ENCODE results near the gene IQCK. TPM values are rescaled to one million over a fixed set of nuclear protein-coding genes. Genes with fewer than 3 reads are reported as not detected.
"Not testable (repeated sequence)": the region's sequence is repeated elsewhere in the genome, so short reads cannot be mapped to it uniquely, and the experiment has no call there.

IQCK gene
- total RNA-seq, 1 experiment from 2014 or later: 3.1 TPM

DNA sequence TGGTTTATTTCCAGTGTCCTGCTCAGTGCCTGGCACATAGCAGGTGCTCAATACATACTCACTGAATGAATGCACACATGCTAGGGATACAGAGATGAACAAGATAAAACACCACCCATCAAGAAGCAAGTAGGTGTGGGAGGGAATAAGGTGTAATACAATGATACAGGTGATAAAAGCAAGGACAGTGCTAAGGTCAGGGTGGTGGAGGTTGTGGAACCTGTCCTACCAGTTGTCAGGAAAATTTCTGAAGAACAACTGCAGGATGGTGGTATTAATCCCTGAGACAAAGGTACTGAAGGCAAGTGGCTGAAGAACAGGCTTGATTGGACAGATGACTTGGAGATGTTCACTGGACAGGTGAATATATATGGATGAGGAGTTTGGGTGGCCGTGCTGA is 1.9 kb upstream of the IQCK start:
- no peak for DNase-seq (ENCODE audit: low read depth)

DNA sequence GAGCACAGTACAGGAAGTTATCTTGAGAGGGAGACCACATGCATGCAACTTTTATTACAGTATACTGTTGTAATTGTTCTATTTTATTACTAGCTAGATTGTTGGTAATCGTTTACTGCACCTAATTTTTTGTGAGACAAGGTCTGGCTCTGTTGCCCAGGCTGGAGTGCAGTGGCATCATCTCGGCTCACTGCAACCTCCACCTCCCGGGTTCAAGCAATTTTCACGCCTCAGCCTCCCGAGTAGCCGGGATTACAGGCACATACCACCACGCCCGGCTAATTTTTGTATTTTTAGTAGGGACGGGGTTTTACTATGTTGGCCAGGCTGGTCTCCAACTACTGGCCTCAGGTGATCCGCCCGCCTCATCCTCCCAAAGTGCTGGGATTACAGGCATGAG is 1.3 kb upstream of the IQCK start:
- not testable (repeated sequence) for DNase-seq (ENCODE audit: low read depth)

DNA sequence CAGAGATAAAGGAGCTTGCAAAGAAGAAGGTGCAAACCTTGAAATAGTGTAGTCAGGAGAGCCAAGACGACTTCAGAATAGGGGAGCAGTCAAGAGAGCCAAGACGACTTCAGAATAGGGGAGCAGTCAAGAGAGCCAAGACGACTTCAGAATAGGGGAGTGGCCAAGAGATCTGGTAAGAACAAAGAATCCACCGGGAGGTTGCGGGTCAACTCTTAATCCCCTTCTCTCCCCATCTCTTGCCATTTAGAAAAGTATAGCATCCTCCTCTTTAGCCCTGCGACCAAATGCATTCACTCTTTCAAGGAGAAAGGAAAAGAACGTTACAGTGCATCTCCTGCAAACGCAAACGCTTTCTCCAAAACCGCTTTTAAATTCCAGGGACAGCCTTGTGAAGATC is 757 bp upstream of the IQCK start:
- no peak for DNase-seq (ENCODE audit: low read depth)

DNA sequence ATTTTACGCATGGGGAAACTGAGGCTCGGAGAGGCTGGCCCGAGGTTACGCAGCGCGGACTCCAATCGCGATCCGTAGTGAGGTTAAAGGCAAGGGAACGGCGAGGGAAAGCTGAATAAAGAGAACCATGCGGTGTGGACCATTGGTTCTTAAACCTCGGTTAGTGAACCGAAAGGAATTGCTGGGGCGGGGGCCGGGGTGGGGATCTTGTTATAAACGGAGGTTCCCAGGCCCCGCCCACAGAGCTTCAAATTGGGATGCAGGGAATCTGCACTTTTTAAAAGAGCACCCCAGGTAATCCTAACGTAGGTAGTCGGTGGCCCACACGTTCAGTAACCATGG is 524 bp downstream of the IQCK start:
- DNase-seq (ENCODE audit: low read depth): no peak

DNA sequence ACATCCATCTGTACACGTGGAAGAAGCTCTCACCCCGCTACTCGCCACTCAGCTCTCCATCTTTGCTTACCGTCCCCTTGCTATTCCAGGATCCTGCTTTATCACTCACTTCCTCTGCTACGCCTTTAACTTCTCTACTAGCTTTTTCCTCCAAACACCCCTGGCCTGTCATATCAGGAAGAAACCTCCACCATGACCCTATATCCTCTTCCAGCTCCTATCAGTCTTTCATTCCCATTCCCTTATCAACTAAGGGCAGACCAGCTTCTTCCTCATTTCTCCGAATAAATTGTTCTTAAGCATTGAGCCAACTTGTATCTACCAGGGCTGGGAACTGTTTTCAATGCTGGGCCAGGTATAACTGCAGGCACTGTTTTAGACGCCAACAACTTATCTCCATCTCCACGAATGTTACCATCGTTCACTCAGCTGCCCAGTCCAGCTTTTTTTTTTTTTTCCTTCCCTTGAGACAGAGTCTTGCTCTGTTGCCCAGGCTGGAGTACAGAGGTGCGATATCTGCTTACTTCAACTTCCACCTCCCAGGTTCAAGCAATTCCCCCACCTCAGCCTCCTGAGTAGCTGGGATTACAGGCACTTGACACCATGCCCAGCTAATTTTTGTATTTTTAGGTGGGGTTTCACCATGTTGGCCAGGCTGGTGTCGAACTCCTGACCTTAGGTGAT is 4.3 kb downstream of the IQCK start:
- no peak for DNase-seq (ENCODE audit: low read depth)

DNA sequence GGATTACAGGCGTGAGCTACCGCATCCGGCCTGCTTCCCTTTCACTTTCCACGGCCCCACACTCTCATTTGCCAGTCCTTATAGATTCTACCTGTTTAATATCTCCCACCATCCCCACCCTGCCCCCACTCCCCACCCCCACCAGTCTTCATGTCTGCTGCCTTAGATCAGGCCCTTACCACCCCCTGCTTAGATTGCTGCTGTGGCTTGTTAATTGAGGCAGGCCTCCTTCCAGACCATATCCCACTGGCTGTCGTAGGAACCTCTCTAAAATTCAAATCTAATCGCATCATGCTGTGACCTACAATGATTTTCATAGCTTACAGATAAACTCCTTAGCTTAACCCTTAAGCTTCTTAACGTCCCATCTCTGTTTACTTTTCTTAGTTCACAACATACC is 4.9 kb downstream of the IQCK start:
- no peak for DNase-seq (ENCODE audit: low read depth)

DNA sequence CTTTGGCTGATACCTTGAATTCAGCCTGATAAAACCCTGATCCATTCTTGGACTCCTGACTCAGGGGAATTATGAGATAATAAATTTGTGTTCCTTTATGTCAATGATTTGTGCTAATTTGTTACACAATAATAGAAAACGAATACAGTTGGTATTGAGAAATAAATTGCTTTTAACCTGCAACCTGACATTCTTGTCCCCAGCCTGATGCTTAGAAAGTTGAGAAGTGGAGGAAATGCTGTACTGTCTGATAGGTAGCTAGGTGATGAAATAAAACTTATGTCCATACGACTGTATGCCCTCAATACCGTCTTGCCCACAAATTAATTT is 10.5 kb downstream of the IQCK start:
- no peak for DNase-seq (ENCODE audit: low read depth)

DNA sequence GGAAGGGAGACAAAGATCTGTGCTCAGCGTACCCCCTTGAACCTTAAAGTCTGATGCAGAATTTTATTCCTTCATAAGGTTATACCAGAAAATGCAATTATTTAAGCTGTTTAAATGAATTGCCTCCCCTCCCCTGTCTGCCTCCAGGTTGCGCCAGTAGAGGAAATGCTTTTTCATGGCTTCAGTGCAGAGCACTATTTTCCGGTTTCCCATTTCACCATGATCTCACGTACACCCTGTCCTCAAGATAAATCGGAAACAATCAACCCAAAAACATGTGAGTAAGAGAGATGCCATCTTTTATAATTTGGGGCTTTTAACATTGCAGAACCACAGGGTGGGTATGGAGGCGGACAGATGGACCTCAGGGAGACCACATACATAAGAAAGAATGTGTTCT is 15.5 kb downstream of the IQCK start:
- DNase-seq (ENCODE audit: low read depth): no peak

DNA sequence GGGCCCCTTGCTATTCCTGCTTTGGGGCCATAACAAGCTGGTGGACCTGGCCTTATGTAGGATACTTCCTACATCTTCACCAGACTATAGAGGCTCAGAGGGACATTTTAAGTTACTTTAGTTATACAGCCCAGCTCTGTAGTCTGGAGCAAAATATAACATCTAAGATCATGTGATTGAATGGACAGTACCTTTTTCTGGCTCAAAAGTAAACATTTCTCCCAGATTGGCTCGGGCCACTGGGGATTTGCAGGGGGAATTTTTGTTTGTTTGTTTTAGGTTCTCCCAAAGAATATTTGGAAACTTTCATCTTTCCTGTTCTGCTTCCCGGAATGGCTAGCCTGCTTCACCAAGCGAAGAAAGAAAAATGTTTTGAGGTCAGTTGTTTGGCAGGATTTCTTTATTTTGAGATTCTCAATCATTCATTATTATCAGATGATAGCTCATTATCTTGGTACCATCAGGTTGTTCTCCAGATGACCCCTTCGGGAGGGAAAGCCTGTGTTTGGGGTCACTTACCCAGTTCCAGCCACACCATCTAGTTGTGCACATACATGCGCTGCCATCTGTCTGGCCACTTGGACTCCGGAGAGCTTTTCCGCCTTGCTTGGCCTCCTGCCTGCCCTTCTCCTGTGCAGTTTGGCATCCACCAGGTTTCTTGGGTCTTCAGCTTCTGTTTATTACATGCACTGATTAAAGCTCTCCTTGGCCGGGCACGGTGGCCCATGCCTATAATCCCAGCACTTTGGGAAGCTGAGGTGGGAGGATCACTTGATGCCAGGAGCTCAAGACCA is 17.2 kb downstream of the IQCK start:
- DNase-seq (ENCODE audit: low read depth): no peak

DNA sequence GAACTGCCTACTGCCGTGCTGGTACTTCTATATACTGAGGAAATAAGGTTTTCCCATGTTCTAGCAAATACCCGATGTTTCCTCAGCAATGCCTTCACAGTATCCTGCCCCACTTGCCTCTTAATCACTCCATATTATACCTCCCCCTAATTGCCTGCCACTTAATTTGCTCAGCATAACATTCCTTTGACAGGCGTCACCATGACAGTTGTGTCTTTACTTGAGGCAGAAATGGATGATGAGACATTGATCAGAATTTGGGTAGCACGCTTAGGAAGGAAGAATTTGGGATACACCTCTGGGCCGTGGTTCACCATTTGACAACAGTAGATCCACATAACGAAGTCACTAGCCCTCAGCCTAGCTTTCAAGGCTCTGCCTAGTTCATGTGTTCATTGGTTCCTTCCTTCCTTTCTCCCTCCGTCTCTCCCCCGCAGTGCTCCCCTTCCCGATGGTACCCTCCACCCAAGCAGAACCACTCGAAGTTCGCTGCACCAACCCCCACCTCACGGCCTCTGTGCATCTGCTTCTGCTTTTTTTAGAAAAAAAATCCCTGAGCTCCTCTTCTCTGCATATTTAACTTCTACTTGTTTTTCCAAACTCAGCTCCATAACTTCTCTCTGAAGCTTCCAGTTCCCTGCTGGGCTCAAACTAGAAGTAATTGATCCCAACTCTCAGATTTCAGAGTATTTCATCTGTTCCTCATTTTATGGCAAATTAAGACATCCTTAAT is 19.4 kb downstream of the IQCK start:
- DNase-seq (ENCODE audit: low read depth): no peak

DNA sequence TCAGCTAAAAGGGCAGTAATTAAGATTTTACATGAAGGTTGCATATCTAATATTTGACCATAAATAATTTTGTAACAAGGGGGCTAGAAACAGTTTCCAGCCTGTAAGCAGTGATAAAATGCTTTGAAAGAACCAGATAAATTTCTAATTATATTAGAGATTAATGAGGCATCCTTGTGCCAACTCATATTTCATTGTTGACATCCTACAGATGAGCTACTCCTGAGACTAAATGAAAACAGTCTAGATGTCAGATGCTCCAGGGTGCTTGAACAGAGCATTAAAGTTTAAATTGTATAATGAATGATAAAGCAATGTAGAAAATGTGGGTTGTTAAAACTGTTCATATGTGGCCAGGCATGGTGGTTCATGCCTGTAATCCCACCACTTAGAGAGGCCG is 23.3 kb downstream of the IQCK start:
- no peak for DNase-seq (ENCODE audit: low read depth)

DNA sequence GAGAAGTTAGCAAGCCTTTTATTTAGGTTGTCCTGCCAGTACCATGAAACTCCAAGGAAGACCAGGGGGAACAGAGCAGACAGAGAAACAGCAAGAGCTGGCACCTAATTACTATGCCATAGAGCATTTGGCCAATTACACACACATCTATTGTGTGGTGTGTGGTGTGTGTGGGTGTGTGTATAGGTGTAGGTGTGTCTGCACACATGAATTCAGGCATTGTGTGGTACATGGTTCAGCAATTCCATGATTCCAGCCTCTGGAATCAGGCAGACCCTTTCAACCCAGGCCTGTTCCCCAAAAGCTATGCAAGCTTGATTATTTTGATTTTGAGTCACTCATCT is 25.7 kb downstream of the IQCK start:
- DNase-seq (ENCODE audit: low read depth): no peak

DNA sequence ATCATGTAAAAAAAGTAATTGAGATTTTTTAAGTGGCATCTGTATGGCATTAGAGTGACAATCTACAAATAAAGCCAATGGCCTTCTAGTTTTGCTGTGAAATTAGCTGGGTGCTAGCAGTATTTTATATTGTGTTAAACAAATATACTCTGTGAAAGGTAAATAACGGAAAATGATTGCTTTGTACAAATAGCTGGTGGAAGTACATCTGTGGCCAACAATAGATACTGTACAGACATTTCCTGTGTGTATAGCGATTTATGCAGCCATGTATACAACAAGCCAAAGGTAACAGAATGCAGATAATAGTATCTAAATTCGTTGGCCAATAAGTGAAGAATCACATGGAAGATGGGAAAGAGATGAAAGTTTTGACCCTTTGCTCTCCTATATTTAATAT is 26.6 kb downstream of the IQCK start:
- no peak for DNase-seq (ENCODE audit: low read depth)

DNA sequence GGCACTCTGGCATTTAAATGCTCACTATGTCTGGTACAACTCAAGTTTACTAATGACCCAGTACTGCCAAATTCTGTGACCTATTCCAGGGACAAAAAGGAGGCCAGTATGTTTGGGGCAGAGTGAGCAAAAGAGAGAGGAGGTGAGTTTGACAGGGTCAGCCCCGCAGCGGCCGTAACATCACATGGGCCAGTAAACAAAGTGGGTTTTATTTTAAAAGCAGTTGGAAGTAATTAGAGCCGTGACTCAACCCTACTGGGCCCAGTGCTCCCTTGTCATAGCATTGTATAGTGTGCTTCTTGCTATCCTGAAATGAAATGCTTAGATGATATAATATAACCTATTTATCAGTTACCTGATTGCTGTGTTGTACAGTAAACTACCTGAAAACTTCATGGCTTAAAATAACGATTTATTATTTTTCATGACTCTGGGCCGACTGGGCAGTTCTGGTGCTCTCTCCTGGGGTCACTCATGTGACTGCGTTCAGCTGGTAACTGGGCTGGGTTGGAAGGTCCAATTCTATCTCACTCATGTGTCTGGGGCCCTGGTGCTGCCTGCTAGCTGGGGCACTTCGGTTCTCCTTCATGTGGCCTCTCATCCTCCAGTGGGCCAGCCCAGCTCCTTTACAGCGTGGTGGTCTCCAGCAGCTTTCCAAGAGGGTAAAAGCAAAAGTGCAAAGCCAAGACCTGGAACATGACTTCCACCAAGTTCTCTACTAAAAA is 27.4 kb downstream of the IQCK start:
- peak; percentile 29 for DNase-seq (ENCODE audit: low read depth)

DNA sequence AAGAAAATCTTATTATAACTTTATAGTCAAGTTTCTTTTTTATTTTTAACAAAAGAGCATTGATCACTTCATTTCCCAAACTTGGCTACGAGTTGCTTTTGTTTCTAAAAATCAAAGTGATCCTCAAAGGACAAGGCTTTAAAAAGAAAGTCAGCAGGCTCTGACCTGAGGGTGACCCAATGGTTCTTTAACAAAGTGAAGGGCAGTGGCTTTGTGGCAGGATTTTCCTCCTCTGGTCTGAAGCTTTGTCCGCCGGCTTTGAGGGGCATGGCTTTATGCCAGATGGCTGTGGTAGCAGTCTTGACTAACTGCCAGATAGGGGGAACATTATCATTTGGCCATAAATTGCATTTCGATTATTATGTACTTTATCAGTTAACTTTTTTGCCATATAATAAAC is 28.5 kb downstream of the IQCK start:
- no peak for DNase-seq (ENCODE audit: low read depth)

DNA sequence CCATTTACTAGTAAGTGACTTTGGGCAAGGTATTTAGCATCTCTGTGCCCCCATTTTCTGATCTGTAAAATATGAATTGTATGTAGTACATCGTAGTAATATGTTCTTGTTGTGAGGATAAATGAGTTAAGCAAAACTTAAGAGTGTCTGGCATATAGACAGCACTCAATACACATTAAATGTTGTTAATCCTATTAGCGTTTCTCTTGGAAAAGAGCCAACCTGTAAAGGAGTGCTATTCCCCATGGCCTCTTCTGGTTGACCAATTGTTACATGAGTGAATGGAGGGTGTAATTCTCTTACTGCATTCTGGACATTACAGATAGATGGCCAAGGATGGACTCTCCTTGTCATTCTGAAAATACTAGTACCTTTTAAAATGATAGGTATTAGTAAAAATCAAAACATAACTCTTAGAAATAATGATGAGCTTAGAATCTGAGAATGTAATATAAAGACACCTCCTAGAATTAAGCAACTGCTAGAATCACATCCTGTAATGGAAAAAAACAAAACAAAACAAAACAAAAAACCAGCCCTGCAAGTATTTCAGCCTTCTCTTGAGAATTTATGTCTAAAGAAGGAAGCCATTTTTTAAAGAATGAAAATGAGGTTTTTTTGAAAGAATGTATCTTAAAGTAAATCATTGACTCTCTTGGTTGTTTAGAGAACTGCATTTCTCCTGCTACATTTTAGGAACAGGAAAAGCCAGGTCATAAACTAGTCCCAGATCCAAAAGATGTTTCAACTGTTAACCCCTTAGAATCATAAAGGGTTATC is 30.5 kb downstream of the IQCK start:
- no peak for DNase-seq (ENCODE audit: low read depth)

DNA sequence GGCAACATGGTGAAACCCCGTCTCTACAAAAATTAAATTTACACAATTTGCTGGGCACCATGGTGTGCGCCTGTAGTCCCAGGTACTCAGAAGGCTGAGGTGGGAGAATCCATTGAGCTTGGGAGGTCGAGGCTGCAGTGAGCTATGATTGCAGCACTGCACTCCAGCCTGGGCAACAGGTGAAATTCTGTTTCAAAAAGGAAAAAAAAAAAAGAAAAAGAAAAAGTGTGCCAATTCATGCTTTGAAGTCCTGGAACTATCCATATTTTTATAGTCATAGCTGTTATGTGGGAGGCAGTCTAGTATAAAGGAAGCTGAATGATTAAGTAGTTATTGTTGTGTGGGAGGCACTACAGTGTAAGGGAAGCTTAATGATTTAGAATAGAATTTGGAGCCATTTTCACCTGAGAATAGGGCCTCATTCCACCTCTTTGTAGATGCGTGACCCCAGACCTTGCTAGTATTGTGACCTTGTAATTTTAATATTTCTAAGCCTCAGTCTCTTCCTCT is 31.6 kb downstream of the IQCK start:
- no peak for DNase-seq (ENCODE audit: low read depth)

DNA sequence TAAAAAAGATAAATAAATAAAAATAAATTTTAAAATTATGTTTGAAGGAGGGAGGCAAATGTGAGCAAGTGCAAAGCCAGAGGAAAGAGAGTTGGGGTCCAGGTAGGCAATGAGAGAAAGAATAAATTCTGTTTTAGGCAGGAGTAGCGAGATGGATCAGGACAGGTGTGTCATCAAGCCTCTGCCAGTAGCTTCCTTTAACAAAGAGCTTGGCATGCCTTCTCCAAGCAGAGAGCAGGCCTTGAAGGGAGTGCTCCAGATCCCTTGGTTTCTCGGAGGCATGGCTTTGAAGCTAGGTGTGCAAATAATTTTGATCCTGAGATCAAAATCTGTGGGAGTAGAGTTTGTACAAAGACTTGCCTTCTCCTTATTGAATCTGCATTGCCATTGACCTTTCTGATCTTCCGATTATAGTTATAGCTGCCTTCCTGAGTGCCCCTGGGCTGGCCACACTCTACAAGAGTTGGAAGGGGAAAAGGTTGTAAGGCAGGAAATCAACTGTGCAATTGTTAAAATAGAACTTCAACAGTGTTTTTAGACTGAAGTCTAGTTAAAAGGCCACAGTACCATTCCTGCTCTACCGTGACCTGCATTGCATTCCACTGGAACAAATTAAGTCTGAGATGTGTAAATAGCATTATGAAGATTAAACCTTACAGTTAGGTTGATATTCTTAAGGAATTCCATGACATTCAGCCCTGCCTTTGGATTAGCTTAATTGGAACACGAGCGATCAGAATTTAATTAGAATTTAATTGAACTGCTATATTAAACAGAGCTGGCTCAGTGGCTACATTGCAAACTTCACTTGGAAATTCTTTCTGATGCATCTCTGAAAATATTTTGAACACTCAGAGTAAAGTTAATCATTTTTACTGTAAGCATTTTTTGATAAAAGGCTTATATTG is 33.7 kb downstream of the IQCK start:
- no peak for DNase-seq (ENCODE audit: low read depth)

DNA sequence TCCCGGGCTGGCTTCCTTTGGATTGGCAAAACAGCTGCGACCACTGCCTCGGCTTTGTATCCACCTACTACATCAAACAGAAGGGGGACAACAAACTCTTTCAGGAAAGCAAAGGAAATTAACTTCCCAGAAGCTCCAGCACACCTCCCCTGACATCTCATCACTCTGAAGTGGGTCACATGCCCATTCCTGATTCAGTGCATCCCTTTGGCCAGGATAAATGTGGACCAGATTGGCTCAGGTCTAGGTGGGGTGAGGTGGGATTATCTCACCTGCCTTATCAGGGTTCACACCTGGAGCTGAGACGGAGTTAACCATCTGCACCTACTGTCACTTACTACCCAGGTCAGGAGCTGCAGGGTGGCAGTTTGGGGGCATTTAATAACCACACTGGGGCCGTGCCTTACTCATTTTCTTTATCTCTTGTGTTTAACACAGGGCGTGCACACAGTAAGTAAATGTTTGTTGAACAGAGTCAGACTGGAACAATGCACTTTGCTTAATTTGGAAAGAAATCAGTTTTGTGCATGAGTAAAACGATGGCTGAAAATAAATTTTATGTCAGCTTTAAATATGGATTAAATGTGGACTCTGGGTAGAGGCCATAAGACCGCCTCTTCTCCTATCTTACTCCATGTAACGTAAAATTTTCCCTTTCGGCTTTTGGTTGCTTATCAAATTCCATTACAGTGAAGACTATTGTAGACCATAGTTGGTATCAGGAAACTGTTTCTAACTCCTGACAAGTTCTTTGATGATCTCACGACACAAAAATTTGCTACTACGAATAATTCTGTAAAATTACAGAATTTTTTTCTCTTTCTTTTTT is 36.0 kb downstream of the IQCK start:
- DNase-seq (ENCODE audit: low read depth): peak; percentile 31
